HepG2 (cell line): Measurements from ENCODE around the gene NDUFA8. TPM values are rescaled to one million over a fixed set of nuclear protein-coding genes. Genes with fewer than 3 reads are reported as not detected.

Source experiments
- ATAC-seq: fragments of 200-7000 bp; cut with Tn5 transposase; 3 replicates; pipeline ENCODE4 v1.9.1; 2020; ENCODE audit warnings: mild to moderate bottlenecking, moderate library complexity
- BruUV-seq: library from RNA; stranded (reverse); fragments of 400-500 nt; replicated peaks from 2 replicates; lab custom pipeline; 2021; lab: Mats Ljungman, UMichigan
- CTCF ChIA-PET: fragments of 300-600 bp; formaldehyde crosslinking; extraction: SDS; loops from one replicate; lab custom pipeline; 2021; ENCODE audit warnings: low total read pairs, inconsistent platforms, low intra/inter-chr PET ratio; lab: Yijun Ruan, JAX
- POLR2A ChIA-PET: fragments of 350-600 bp; sonication (Branson Sonifier 250); formaldehyde crosslinking; loops from one replicate; lab custom pipeline; 2020; ENCODE audit warnings: antibody characterized with exemption, inconsistent platforms; lab: Yijun Ruan, JAX
- DNase-seq: peaks from one replicate; pipeline ENCODE4 v3.0.0-alpha.2; 2015; ENCODE audit warnings: low spot score
- FAIRE-seq: peaks from 3 replicates; lab custom pipeline; 2011; peaks lifted over from hg19 to GRCh38; lab: Jason Lieb, UNC
- H2AFZ ChIP-seq: one replicate; pipeline ENCODE4 v1.6.1; 2011; ENCODE audit warnings: low read length, inconsistent platforms
- H3K27ac ChIP-seq: fragments of 300-600 bp; 3 replicates; pipeline ENCODE4 v1.8.0; 2011; ENCODE audit warnings: mixed run types, mild to moderate bottlenecking, mixed read lengths, low read length, inconsistent platforms; ENCODE audit not compliant: insufficient read depth; ENCODE audit errors: extremely low read length
- H3K27me3 ChIP-seq, 2 experiments: fragments of 200-600 bp in 1 of 2; 2 replicates in 1 of 2; 3 replicates in 1 of 2; pipeline versions ENCODE4 v1.6.0 to v1.8.0; 2011; ENCODE audit warnings: low read length in 2 of 2, mild to moderate bottlenecking in 2 of 2, moderate library complexity in 2 of 2, inconsistent platforms in 1 of 2; ENCODE audit not compliant: insufficient read depth in 2 of 2, control insufficient read depth in 1 of 2
- H3K36me3 ChIP-seq, 2 experiments: fragments of 200-600 bp in 1 of 2; replicated peaks in 1 of 2; 2 replicates in 1 of 2; 3 replicates in 1 of 2; pipeline versions ENCODE4 v1.5.1 to v1.8.0; 2011; ENCODE audit warnings: low read length in 2 of 2, inconsistent platforms in 1 of 2; ENCODE audit not compliant: insufficient read depth in 2 of 2, control insufficient read depth in 1 of 2
- H3K4me1 ChIP-seq: 2 replicates; pipeline ENCODE4 v1.5.1; 2012; ENCODE audit warnings: low read length, inconsistent platforms; ENCODE audit not compliant: insufficient read depth
- H3K4me2 ChIP-seq: 2 replicates; pipeline ENCODE4 v1.6.0; 2011; ENCODE audit warnings: low read depth, low read length, inconsistent platforms
- H3K4me3 ChIP-seq, 3 experiments: fragments of 200-600 bp in 1 of 3; sonication (generic), shearing (Covaris generic) in 1 of 3; replicated peaks in 1 of 3; 2 replicates each; pipeline ENCODE4 v1.5.1; 2011 to 2016; ENCODE audit warnings: low read length in 3 of 3, inconsistent platforms in 2 of 3, low read depth in 2 of 3, mild to moderate bottlenecking in 2 of 3, control low read depth in 1 of 3, mixed read lengths in 1 of 3; ENCODE audit not compliant: insufficient read depth in 1 of 3
- H3K79me2 ChIP-seq: one replicate; pipeline ENCODE4 v1.6.1; 2011; ENCODE audit warnings: low read length, inconsistent platforms; ENCODE audit not compliant: insufficient read depth
- H3K9ac ChIP-seq: 2 replicates; pipeline ENCODE4 v1.6.0; 2011; ENCODE audit warnings: mild to moderate bottlenecking, low read depth, low read length, inconsistent platforms; ENCODE audit not compliant: insufficient read depth
- H3K9me3 ChIP-seq: 2 replicates; pipeline ENCODE4 v1.5.1; 2012; ENCODE audit warnings: mild to moderate bottlenecking, low read length
- H4K20me1 ChIP-seq: 2 replicates; pipeline ENCODE4 v1.6.0; 2011; ENCODE audit warnings: inconsistent platforms, mild to moderate bottlenecking, low read length, moderate library complexity; ENCODE audit not compliant: insufficient read depth
- FOSL2 ChIP-seq: sonication (generic); formaldehyde crosslinking; IDR thresholded peaks from 2 replicates; pipeline ENCODE4 v1.4.0; 2020; ENCODE audit warnings: missing genetic modification reagents
- SKI ChIP-seq: fragments of 450-650 bp; IDR thresholded peaks from one replicate; pipeline ENCODE4 v1.6.1; 2018; ENCODE audit warnings: mild to moderate bottlenecking; ENCODE audit not compliant: partially characterized antibody
- ZIK1 ChIP-seq: sonication (generic); formaldehyde crosslinking; IDR thresholded peaks from 2 replicates; pipeline ENCODE4 v1.5.0; 2020; ENCODE audit warnings: mild to moderate bottlenecking, low read depth, missing genetic modification reagents, borderline replicate concordance
- ZKSCAN8 ChIP-seq: IDR thresholded peaks from 2 replicates; pipeline ENCODE4 v1.6.1; 2016; ENCODE audit warnings: borderline replicate concordance, missing genetic modification reagents, missing compliant biosample characterization
- ZNF12 ChIP-seq: sonication (generic); formaldehyde crosslinking; IDR thresholded peaks from 2 replicates; pipeline ENCODE4 v1.5.0; 2020; ENCODE audit warnings: missing genetic modification reagents
- ZNF883 ChIP-seq: sonication (generic); formaldehyde crosslinking; IDR thresholded peaks from 2 replicates; pipeline ENCODE4 v1.5.1; 2020; ENCODE audit warnings: mild to moderate bottlenecking, missing genetic modification reagents; ENCODE audit errors: not compliant biosample characterization
- WGBS: methylation state at CpG from one replicate; pipeline ENCODE4 v1.1.6; 2017; ENCODE audit warnings: low lambda C conversion rate; 5-methylcytosine and 5-hydroxymethylcytosine counted together
- in situ Hi-C: cut with HindIII; loops from 2 replicates; pipeline ENCODE4 v1.10.0; 2017; ENCODE audit warnings: low pct_unique_long_range_greater_than_20kb; ENCODE audit not compliant: extremely low pct_ligation_motif_present
- intact Hi-C: fragments of 100-400 bp; cut with micrococcal nuclease; formaldehyde crosslinking; loops from one replicate; pipeline ENCODE4 v1.10.0; 2022; ENCODE audit not compliant: unreplicated experiment
- polyA plus RNA-seq, 8 experiments: library from polyadenylated mRNA; depleted of rRNA in 3 of 8; stranded (reverse) in 7 of 8; unstranded in 1 of 8; fragments of >200 nt; fragmentation: Illumina TruSeq in 4 of 8; extraction: Trizol in 4 of 8; gene quantifications; 2 replicates each; pipeline versions ENCODE4 v1.2.1 to v1.2.3, GENCODE V29; 2011 to 2016; ENCODE audit warnings: low read depth in 4 of 8, missing spikeins in 1 of 8, mixed read lengths in 1 of 8; ENCODE audit not compliant: insufficient read depth in 1 of 8
- total RNA-seq, 5 experiments: library from RNA; depleted of rRNA; stranded (reverse); fragments of >200 nt; fragmentation: Illumina TruSeq; extraction: Trizol; gene quantifications; 2 replicates each; pipeline ENCODE4 v1.2.3, GENCODE V29; 2016; ENCODE audit warnings: low read depth in 1 of 5
- TF ChIP-seq, protein P1 (sequence below): sonication (generic); formaldehyde crosslinking; IDR thresholded peaks from 2 replicates; pipeline ENCODE4 v1.5.1; 2020; ENCODE audit warnings: mild to moderate bottlenecking, missing genetic modification reagents
- TF ChIP-seq, protein P2 (sequence below): sonication (generic); formaldehyde crosslinking; IDR thresholded peaks from 2 replicates; pipeline ENCODE4 v1.8.0; 2022; ENCODE audit warnings: mild to moderate bottlenecking, missing genetic modification reagents, moderate library complexity
- TF ChIP-seq, protein P3 (sequence below): sonication (generic); formaldehyde crosslinking; IDR thresholded peaks from 2 replicates; pipeline ENCODE4 v1.5.0; 2020; ENCODE audit warnings: mild to moderate bottlenecking, missing genetic modification reagents
- TF ChIP-seq, protein P4 (sequence below): sonication (generic); formaldehyde crosslinking; IDR thresholded peaks from 2 replicates; pipeline ENCODE4 v1.8.1; 2023; ENCODE audit warnings: mild to moderate bottlenecking, missing genetic modification reagents
- TF ChIP-seq, protein P5 (sequence below): IDR thresholded peaks from 2 replicates; pipeline ENCODE4 v1.6.1; 2016; ENCODE audit warnings: low read depth, control low read depth

Gene NDUFA8
- total and polyA plus RNA-seq, 2 of the 13 experiments (the other 11 are each of a cell fraction or from before 2014, with no cell fraction given) = 68.6 to 71.7 TPM

DNA sequence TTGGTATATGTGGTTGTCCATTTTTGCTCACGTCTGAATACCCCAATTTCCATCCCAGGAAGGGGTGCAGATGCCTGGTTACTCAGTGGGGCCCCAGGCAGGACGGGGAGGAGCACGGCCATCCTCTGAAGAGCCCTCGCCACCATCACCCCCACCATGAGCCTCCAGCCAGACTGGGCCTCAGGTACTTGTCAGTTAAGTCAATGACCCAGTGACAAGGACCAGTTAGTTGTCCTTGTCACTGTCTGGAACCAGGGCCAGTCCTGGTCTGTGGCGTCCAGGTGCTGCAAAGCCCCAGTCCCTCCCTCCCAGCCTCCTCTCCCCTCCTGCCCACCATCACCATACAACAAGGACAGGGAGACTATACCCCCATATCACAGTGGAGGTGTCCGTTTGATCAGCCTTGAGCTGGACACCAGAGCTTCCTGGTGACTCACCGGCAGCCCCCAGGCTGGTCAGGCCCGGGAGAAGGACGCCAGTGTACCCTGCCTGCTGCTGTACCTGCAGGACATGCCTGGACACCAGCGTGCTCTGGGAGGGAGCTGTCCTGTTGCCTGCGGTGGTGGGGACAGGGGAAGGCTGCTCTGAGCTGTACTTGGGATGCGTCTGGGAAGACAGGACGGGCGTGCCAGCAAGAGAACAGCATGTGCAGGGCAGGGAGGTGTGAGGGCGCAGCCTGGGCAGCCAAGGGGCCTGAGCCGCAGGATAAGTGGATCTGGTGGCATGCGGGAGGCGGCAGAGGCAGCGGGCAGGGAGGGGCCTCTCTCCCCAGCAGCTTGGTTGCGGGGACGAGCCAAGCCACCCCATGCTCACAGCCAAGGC, 33.9 kb downstream of the NDUFA8 start:
- no peak overlapping the region for H2AFZ ChIP-seq
- peak overlapping the region; percentile 72 for H3K4me2 ChIP-seq
- H3K4me1 ChIP-seq = peaks cover 17% of the 10 kb centered on the region
- peaks cover 0 to 7% of the 10 kb centered on the region in 2 experiments; a peak in 1 of 5 replicates for H3K27me3 ChIP-seq
- intact Hi-C loops (loop anchor here (1.0 to 2.0 kb wide), 4 partner anchors 13 to 328 kb away; no protein-coding TSS in a partner anchor), in situ Hi-C loops (loop anchor here (10.0 kb wide), 1 partner anchor 329 kb away; no protein-coding TSS in a partner anchor)
- BruUV-seq = no TSS peak
- POLR2A ChIA-PET = interaction anchor here (1.0 to 1.6 kb wide), 2 partner anchors 28 to 139 kb away, joined by 3 to 5 read pairs; partner anchors contain the start of genes MRRF and RBM18
- ATAC-seq (peak; percentile 81), FAIRE-seq (no peak), DNase-seq (peak; percentile 50)
- no peaks in the 10 kb centered on the region for H3K79me2 ChIP-seq
- no peaks in the 10 kb centered on the region for H3K36me3 ChIP-seq
- H4K20me1 ChIP-seq = no peaks in the 10 kb centered on the region
- 19% methylated on average over 5 of the region's 21 CpGs for WGBS
- no peaks in the 10 kb centered on the region for H3K9me3 ChIP-seq
- H3K4me3 ChIP-seq = peak overlapping the region in 2 of 3 experiments; percentile 44 to 64; a peak in 4 of 6 replicates
- H3K27ac ChIP-seq = no peak overlapping the region
- CTCF ChIA-PET = interaction anchor here (0.8 to 6.0 kb wide), 11 partner anchors 9 to 684 kb away, joined by 3 to 95 read pairs (median 5); partner anchors contain the start of genes MRRF and RBM18
- H3K9ac ChIP-seq = no peak overlapping the region
- TF ChIP-seq, protein P1, sequence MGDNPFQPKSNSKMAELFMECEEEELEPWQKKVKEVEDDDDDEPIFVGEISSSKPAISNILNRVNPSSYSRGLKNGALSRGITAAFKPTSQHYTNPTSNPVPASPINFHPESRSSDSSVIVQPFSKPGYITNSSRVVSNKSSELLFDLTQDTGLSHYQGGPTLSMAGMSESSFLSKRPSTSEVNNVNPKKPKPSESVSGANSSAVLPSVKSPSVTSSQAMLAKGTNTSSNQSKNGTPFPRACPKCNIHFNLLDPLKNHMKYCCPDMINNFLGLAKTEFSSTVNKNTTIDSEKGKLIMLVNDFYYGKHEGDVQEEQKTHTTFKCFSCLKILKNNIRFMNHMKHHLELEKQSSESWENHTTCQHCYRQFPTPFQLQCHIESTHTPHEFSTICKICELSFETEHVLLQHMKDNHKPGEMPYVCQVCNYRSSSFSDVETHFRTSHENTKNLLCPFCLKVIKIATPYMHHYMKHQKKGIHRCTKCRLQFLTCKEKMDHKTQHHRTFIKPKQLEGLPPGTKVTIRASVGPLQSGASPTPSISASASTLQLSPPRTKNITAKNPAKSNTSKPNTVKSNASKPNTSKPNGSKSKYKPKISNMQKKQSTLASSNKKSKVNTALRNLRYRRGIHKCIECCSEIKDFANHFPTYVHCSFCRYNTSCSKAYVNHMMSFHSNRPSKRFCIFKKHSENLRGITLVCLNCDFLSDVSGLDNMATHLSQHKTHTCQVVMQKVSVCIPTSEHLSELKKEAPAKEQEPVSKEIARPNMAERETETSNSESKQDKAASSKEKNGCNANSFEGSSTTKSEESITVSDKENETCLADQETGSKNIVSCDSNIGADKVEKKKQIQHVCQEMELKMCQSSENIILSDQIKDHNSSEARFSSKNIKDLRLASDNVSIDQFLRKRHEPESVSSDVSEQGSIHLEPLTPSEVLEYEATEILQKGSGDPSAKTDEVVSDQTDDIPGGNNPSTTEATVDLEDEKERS = no peak
- TF ChIP-seq, protein P2, sequence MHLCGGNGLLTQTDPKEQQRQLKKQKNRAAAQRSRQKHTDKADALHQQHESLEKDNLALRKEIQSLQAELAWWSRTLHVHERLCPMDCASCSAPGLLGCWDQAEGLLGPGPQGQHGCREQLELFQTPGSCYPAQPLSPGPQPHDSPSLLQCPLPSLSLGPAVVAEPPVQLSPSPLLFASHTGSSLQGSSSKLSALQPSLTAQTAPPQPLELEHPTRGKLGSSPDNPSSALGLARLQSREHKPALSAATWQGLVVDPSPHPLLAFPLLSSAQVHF (CRISPR knock-in tag) = no peak
- TF ChIP-seq, protein P3, sequence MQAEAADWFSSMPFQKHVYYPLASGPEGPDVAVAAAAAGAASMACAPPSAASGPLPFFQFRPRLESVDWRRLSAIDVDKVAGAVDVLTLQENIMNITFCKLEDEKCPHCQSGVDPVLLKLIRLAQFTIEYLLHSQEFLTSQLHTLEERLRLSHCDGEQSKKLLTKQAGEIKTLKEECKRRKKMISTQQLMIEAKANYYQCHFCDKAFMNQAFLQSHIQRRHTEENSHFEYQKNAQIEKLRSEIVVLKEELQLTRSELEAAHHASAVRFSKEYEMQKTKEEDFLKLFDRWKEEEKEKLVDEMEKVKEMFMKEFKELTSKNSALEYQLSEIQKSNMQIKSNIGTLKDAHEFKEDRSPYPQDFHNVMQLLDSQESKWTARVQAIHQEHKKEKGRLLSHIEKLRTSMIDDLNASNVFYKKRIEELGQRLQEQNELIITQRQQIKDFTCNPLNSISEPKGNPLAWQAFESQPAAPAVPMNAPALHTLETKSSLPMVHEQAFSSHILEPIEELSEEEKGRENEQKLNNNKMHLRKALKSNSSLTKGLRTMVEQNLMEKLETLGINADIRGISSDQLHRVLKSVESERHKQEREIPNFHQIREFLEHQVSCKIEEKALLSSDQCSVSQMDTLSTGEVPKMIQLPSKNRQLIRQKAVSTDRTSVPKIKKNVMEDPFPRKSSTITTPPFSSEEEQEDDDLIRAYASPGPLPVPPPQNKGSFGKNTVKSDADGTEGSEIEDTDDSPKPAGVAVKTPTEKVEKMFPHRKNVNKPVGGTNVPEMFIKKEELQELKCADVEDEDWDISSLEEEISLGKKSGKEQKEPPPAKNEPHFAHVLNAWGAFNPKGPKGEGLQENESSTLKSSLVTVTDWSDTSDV (CRISPR knock-in tag) = peak; percentile 20; the same call in 1 of the 2 replicates
- TF ChIP-seq FOSL2 (CRISPR knock-in tag) = peak; percentile 88
- peak; percentile 51 for TF ChIP-seq ZNF883 (CRISPR knock-in tag)
- TF ChIP-seq, protein P4, sequence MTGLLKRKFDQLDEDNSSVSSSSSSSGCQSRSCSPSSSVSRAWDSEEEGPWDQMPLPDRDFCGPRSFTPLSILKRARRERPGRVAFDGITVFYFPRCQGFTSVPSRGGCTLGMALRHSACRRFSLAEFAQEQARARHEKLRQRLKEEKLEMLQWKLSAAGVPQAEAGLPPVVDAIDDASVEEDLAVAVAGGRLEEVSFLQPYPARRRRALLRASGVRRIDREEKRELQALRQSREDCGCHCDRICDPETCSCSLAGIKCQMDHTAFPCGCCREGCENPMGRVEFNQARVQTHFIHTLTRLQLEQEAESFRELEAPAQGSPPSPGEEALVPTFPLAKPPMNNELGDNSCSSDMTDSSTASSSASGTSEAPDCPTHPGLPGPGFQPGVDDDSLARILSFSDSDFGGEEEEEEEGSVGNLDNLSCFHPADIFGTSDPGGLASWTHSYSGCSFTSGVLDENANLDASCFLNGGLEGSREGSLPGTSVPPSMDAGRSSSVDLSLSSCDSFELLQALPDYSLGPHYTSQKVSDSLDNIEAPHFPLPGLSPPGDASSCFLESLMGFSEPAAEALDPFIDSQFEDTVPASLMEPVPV (CRISPR knock-in tag) = peak; percentile 37; the same call in 1 of the 2 replicates
- TF ChIP-seq ZKSCAN8 = no peak
- TF ChIP-seq, protein P5, sequence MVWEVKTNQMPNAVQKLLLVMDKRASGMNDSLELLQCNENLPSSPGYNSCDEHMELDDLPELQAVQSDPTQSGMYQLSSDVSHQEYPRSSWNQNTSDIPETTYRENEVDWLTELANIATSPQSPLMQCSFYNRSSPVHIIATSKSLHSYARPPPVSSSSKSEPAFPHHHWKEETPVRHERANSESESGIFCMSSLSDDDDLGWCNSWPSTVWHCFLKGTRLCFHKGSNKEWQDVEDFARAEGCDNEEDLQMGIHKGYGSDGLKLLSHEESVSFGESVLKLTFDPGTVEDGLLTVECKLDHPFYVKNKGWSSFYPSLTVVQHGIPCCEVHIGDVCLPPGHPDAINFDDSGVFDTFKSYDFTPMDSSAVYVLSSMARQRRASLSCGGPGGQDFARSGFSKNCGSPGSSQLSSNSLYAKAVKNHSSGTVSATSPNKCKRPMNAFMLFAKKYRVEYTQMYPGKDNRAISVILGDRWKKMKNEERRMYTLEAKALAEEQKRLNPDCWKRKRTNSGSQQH (CRISPR knock-in tag) = 0 out of 2 replicates have a peak, but pooled peaks have one; percentile 10
- peak; percentile 93 for TF ChIP-seq ZNF12 (CRISPR knock-in tag)
- no peak for TF ChIP-seq ZIK1 (CRISPR knock-in tag)
- TF ChIP-seq SKI = no peak
